ENCODE measurements around the gene FAM171A2. TPM values are rescaled to one million over a fixed set of nuclear protein-coding genes. Genes with fewer than 3 reads are reported as not detected.

The FAM171A2 gene
- total RNA-seq, 1 experiment from 2014 or later, result 27.5 TPM

- no peak overlapping the region for H3T11ph ChIP-seq (ENCODE audit: low read length)
- DNase-seq, result no peak
- 0 out of 5 replicates have a peak overlapping the region, but pooled peaks of 1 of the 2 experiments have one; percentile 31 for H3K4me3 Mint-ChIP-seq
- no peaks in the 10 kb centered on the region for H3K79me2 ChIP-seq (ENCODE audit: insufficient read depth, low read length)
- H3K18ac ChIP-seq (ENCODE audit: insufficient read length, low read depth, low read length), result no peak overlapping the region
- H3K79me1 ChIP-seq (ENCODE audit: insufficient read depth, low read depth, low read length, poor library complexity, severe bottlenecking), result no peaks in the 10 kb centered on the region
- no peak overlapping the region for H2BK5ac ChIP-seq (ENCODE audit: insufficient read length, low read length)
- H2BK120ac ChIP-seq (ENCODE audit: low read depth, low read length, poor library complexity, severe bottlenecking), result no peak overlapping the region
- H4K8ac ChIP-seq (replicated peaks; ENCODE audit: insufficient read length, low read depth, low read length), result no peak overlapping the region
- H3K9me3 Mint-ChIP-seq, result no peaks in the 10 kb centered on the region
- H3K36me3 Mint-ChIP-seq (ENCODE audit: insufficient read depth in 1 of 3, low read depth in 3 of 3), result peaks cover 0 to 15% (median 9%) of the 10 kb centered on the region in 3 experiments; a peak in 5 of 7 replicates
- no peak overlapping the region for H2AFZ ChIP-seq (ENCODE audit: low read length)
- H4K5ac ChIP-seq (ENCODE audit: insufficient read length, low read depth, low read length), result no peak overlapping the region
- no peak overlapping the region for H3K27ac ChIP-seq (ENCODE audit: insufficient read length, low read depth, low read length)
- peaks cover 12% of the 10 kb centered on the region for H3K4me1 ChIP-seq (ENCODE audit: insufficient read depth, low read length)
- H3K56ac ChIP-seq (ENCODE audit: insufficient read length, low read depth, low read length), result no peak overlapping the region
- no peak overlapping the region for H3K14ac ChIP-seq (ENCODE audit: insufficient read depth, low read length)
- H3K9me3 ChIP-seq (ENCODE audit: control insufficient read depth, low read depth, low read length), result no peaks in the 10 kb centered on the region
- peaks cover 13% of the 10 kb centered on the region for H3K23me2 ChIP-seq (ENCODE audit: insufficient read length, low read depth, low read length, poor library complexity, severe bottlenecking)
- no peaks in the 10 kb centered on the region for H4K20me1 ChIP-seq (ENCODE audit: control insufficient read depth, insufficient read depth, insufficient read length)
- H3K23ac ChIP-seq (ENCODE audit: insufficient read length, low read depth, low read length), result no peak overlapping the region
- no peak overlapping the region for H3K4me2 ChIP-seq (ENCODE audit: insufficient read depth, insufficient read length, low read length)
- no CpG with 5 or more reads among the region's 9 CpGs for WGBS (ENCODE audit: extremely low coverage, insufficient read length, low lambda C conversion rate)
- H2BK12ac ChIP-seq (ENCODE audit: insufficient read length, low read depth, low read length), result no peak overlapping the region
- peak overlapping the region in 1 of 3 experiments; percentile 23; a peak in 2 of 7 replicates for H3K27ac Mint-ChIP-seq
- H3K4ac ChIP-seq (ENCODE audit: low read depth, low read length), result no peak overlapping the region
- no peak overlapping the region for H3K9ac ChIP-seq (ENCODE audit: extremely low read depth, insufficient read length, low read length)
- H2BK20ac ChIP-seq (ENCODE audit: low read depth, low read length, poor library complexity, severe bottlenecking), result no peak overlapping the region
- H2BK15ac ChIP-seq (ENCODE audit: low read depth, low read length), result no peak overlapping the region
- H3K4me1 Mint-ChIP-seq, result peaks cover 22 to 37% of the 10 kb centered on the region in 2 experiments
- peaks cover 1% of the 10 kb centered on the region; the same call in 1 of the 2 replicates for H3K27me3 Mint-ChIP-seq (ENCODE audit: low read depth)
- H4K91ac ChIP-seq (ENCODE audit: insufficient read length, low read depth, low read length), result no peak overlapping the region
- TF ChIP-seq CTCF (conservative IDR thresholded peaks at IDR 0.05), result no peak
- H3K27me3 ChIP-seq (ENCODE audit: insufficient read depth, low read length), result no peaks in the 10 kb centered on the region
- no peak overlapping the region for H2AK5ac ChIP-seq (ENCODE audit: insufficient read length, low read length)
Observed at GRCh38 chr17:44358066-44358465, 5.6 kb downstream of the FAM171A2 start.

All from H9 (cell line).